GM19239 (cell line): ENCODE measurements around the gene CMSS1.

Experiments used
- DNase-seq: peaks from one replicate; pipeline ENCODE4 v3.0.0; 2011; ENCODE audit warnings: low spot score; ENCODE audit not compliant: insufficient read length
- FAIRE-seq: peaks from 2 replicates; lab custom pipeline; 2011; peaks lifted over from hg19 to GRCh38; lab: Jason Lieb, UNC

CMSS1 gene

GRCh38 chr3:99848433-99848832 is 30.8 kb downstream of the CMSS1 start:
- no peak for FAIRE-seq

DNA sequence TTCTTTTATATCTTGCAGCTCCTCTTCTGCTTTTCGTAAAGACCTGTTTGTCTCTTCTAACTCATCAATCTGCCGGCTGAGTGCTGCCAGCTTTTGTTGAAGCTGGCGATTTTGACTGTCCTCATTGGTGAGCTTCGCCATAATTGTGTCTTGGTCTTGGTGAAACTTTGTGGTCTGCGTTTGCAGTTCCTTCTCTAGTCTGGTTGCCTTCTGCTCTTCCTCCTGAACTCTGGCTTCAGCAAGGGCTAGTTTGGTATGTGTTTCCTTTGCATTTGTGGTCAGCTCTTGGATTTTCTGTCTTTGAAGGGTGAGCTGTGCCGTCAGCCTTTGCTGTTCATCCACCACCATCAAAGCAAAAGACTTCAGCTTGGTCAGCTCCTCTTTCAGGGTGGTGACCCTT is 32.9 kb downstream of the CMSS1 start:
- DNase-seq (no peak), FAIRE-seq (peak; percentile 14)

More at GRCh38 chr3:99848433-99848832, 30.8 kb downstream of the CMSS1 start:
- DNase-seq, result no peak

DNA sequence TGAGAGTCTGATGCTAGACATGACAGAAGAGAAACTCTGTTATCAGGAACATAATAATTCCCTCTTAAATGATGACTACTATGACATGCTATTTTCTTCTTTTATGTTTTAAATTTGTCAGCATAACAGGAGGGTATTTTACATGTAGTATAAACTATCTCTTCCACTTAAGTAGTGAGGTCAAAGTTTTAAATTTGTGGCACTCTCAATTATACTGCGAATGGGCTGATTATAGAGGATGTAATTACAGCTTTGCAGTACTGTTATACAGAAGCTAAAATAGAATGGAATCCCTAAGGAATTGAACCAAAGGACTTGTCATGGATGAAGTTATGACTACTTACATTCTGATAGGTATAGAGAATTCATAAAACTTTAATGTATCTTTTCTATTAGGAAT is 34.3 kb downstream of the CMSS1 start:
- FAIRE-seq (no peak), DNase-seq (no peak)

- FAIRE-seq, result no peak
- DNase-seq, result no peak
Measured at GRCh38 chr3:99852851-99853250, 35.2 kb downstream of the CMSS1 start.

- DNase-seq (no peak), FAIRE-seq (peak; percentile 56)
Measured at GRCh38 chr3:99854756-99855298, 37.2 kb downstream of the CMSS1 start.

GRCh38 chr3:99855900-99856299 is 38.2 kb downstream of the CMSS1 start:
- FAIRE-seq (peak; percentile 8), DNase-seq (no peak)

DNA sequence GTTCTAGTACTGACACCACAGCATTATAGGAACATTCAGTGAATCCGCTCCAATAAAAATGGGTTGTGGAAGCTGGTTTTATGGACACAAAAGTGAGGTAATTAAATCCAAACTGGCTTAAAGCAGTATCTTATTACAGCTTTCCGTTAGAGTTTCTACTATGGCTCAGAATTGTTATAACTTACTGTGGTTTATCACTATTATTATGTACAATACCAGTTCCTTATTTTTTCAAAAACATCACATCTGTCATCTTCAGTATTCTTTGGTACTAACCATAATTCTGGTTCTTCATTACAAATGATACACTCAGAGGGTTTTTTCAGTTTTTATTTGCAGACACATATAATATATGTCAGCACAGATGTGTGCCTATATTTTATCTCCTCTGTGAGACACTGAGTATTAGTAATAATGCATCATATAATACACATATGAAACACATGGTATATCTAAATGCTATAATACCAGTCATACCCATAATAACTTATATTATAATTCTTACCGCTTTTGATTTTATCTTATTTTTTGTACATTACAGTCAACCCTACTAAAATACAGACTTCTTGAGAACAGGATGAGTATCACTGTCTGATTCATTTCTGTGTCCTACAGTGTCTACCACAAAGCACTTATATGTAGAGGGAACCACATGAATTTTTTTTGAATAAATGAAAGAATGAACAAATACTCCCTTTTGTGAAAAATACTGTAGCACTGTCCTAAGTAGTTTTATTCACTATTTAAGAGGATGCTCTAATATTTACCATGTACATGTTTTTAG is 39.0 kb downstream of the CMSS1 start:
- FAIRE-seq (no peak), DNase-seq (no peak)

GRCh38 chr3:99857278-99857677 is 39.6 kb downstream of the CMSS1 start:
- FAIRE-seq (no peak), DNase-seq (no peak)

GRCh38 chr3:99858469-99858868 is 40.8 kb downstream of the CMSS1 start:
- DNase-seq (no peak), FAIRE-seq (no peak)

DNA sequence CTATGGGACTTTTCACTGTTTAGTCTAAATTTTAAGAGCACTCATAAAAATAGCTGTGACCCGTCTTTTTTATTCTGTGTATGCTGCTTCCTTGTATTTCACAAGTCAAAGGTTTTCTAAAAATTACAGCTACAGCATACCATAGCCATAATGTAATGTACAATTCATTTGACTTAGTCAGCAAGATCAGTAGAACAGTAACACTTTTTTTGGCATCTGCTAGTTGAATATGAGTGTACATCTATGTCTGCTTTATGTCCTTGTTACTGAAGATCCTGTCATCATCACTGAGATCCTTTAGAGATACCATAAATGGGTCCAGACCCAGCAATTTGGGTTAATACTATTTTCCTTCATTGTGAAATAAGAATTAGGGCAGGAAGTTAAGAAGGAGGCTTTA is 42.2 kb downstream of the CMSS1 start:
- no peak for FAIRE-seq
- DNase-seq, result no peak

- no peak for DNase-seq
- FAIRE-seq, result no peak
Measured at GRCh38 chr3:99861216-99861615, 43.6 kb downstream of the CMSS1 start.

DNA sequence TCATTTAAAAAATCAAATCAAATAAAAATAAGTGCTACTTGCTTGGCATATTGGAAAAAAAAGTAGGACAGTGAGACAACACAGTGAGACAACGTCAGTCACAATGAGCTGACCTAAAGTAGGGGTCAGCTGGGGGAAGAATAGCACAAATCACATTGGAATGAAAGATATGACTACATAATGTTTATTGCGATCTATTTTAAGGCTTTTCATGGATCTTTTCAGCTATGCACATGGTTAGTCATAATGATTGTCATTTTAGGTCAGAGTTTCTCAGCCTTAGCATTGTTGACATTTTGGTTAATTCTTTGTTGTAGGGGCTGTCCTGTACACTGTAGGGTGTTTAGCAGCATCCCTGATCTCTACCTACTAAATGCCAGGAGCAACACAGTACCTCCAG is 44.5 kb downstream of the CMSS1 start:
- no peak for DNase-seq
- FAIRE-seq, result no peak

- FAIRE-seq (no peak), DNase-seq (no peak)
Measured at GRCh38 chr3:99863002-99863401, 45.3 kb downstream of the CMSS1 start.

GRCh38 chr3:99863588-99863987 is 45.9 kb downstream of the CMSS1 start:
- FAIRE-seq (no peak), DNase-seq (no peak)

GRCh38 chr3:99864289-99864688 is 46.6 kb downstream of the CMSS1 start:
- DNase-seq (no peak), FAIRE-seq (no peak)

GRCh38 chr3:99865321-99865720 is 47.7 kb downstream of the CMSS1 start:
- FAIRE-seq (no peak), DNase-seq (no peak)

DNA sequence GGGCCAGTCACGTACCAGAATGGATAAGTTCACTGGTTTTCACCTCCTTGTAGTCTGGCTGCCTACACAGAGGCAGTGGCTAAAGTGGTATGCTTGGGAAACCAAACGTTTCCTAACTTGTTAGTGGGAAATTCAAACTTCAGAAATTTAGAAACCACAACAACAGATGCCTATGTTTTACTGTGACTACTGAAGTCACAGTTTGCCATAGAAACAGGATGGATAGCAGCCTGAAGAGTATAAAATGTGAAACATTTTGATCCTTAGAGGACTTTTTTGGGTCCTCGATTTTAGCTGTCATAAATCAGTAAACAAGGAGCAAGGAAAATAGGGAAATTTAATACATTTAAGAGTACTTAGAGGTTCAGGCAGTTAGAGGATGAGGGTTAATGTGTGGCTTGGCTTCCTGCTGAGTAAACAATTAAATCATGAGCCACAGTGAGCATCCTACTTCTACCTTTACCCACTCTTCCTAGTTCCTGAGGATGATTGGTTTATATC is 48.6 kb downstream of the CMSS1 start:
- DNase-seq, result no peak
- peak; percentile 70 for FAIRE-seq

GRCh38 chr3:99867594-99868310 is 50.1 kb downstream of the CMSS1 start:
- DNase-seq (no peak), FAIRE-seq (no peak)

GRCh38 chr3:99868311-99868646 is 50.6 kb downstream of the CMSS1 start:
- FAIRE-seq (peak; percentile 89), DNase-seq (no peak)

DNA sequence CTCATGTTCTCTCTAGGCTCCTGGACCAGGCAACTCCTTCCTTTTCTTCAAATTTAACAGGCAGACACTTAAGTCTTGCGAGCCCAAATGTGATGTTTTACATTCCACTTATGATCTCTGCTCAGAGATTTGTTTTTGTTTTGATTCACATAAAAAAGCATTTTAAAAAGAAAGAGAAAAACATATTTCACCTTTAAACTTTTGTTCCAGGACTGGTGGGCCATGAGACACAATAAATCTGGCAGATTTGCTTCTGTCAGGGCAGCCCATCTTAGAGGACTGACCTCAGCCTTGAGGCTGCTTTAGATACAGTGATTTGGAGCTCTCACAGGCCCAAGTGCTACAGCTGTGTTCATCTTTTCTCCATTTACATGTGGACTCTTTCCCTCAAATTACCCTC is 52.0 kb downstream of the CMSS1 start:
- DNase-seq, result no peak
- no peak for FAIRE-seq

GRCh38 chr3:99870712-99871111 is 53.0 kb downstream of the CMSS1 start:
- FAIRE-seq (no peak), DNase-seq (no peak)
